ENCODE measurements around the gene TRIM59.

GRCh38 chr3:160480931-160481330 is 31.3 kb upstream of the TRIM59 start:
- TF ChIP-seq, protein P1, sequence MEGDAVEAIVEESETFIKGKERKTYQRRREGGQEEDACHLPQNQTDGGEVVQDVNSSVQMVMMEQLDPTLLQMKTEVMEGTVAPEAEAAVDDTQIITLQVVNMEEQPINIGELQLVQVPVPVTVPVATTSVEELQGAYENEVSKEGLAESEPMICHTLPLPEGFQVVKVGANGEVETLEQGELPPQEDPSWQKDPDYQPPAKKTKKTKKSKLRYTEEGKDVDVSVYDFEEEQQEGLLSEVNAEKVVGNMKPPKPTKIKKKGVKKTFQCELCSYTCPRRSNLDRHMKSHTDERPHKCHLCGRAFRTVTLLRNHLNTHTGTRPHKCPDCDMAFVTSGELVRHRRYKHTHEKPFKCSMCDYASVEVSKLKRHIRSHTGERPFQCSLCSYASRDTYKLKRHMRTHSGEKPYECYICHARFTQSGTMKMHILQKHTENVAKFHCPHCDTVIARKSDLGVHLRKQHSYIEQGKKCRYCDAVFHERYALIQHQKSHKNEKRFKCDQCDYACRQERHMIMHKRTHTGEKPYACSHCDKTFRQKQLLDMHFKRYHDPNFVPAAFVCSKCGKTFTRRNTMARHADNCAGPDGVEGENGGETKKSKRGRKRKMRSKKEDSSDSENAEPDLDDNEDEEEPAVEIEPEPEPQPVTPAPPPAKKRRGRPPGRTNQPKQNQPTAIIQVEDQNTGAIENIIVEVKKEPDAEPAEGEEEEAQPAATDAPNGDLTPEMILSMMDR (IDR thresholded peaks at IDR 0.05) = no peak
- TF ChIP-seq POLR2A (IDR thresholded peaks at IDR 0.05) = no peak

All from lower leg skin (tissue), 3 donors.